ENCODE measurements around the gene SUN3. TPM values are rescaled to one million over a fixed set of nuclear protein-coding genes. Genes with fewer than 3 reads are reported as not detected.

Gene SUN3
- total RNA-seq, 2 donors from 2014 or later, result 0.99 TPM; not detected in 1

Other genes starting within 250 kb of the SUN3 start
- gene PKD1L1, start 80.6 kb downstream of the SUN3 start, total RNA-seq, result under 1 TPM; 0.10 to 0.35 TPM
- 10 to 100 TPM; 38.3 to 41.1 TPM for gene HUS1, start 49.5 kb downstream of the SUN3 start, total RNA-seq
- gene C7orf57, start 6.4 kb upstream of the SUN3 start, total RNA-seq, result under 1 TPM; 0.12 to 0.56 TPM
- gene UPP1, start 60.2 kb upstream of the SUN3 start, total RNA-seq, result 100 to 1,000 TPM in 1 of 2 donors, 10 to 100 TPM in 1; 92.2 to 122 TPM
- gene ABCA13, start 142.4 kb upstream of the SUN3 start, total RNA-seq, result not detected